HG03469 (cell line): ENCODE measurements around the gene FTL.

Source experiments
- ATAC-seq: cut with Tn5 transposase; IDR thresholded peaks from one replicate; pipeline ENCODE4 v1.9.1; 2021; ENCODE audit warnings: mild to moderate bottlenecking, moderate library complexity, moderate number of reproducible peaks; ENCODE audit not compliant: unreplicated experiment

Gene FTL

DNA sequence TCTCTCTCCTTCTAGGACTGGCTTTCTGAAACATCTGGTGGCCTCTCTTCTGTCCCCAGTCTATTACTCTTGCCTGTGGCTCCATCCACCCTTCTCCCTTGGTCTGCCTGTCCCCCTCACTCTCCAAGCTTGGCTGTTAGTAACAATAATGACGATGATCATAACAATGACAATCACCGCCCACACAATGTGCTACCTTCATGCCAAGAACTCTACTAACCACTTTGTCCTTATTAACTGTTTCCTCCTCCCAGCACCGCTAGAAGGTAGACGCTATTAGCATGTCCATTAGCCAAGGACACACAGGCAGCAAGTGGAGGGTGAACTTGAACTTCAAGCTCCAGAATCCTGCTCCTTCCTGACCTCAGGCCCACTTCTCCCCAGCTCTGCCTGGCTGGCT lies 25.3 kb downstream of the FTL start:
- ATAC-seq: no peak

DNA sequence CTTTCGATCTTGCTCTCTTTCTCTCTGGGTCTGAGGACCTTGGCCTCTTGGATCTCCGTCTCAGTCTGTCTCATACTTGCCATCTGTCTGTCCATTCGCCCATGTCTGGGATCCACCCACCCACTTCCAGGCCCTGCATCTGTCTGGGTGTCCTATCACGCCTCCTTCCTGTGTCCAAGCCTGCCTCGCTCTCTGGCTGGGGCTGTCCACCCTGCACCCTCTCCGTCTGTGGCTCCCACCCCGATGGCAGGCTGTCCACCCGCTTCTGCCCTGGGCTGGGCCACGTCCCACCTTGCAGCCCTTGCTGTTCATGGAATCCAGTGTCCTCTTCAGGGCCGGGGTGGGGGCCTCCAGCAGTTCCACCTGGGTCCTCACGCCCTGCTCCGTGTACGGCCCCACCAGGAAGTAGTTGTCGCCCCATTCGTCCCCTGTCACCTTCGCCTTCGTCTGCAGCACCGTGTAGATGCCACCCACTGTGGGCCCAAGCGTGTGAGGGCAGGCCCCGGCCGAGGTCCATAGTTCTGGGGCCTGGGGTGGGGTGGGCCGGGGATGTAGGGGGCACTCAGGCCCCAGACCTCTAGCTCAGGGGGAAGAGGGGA lies 26.0 kb downstream of the FTL start:
- no peak for ATAC-seq

DNA sequence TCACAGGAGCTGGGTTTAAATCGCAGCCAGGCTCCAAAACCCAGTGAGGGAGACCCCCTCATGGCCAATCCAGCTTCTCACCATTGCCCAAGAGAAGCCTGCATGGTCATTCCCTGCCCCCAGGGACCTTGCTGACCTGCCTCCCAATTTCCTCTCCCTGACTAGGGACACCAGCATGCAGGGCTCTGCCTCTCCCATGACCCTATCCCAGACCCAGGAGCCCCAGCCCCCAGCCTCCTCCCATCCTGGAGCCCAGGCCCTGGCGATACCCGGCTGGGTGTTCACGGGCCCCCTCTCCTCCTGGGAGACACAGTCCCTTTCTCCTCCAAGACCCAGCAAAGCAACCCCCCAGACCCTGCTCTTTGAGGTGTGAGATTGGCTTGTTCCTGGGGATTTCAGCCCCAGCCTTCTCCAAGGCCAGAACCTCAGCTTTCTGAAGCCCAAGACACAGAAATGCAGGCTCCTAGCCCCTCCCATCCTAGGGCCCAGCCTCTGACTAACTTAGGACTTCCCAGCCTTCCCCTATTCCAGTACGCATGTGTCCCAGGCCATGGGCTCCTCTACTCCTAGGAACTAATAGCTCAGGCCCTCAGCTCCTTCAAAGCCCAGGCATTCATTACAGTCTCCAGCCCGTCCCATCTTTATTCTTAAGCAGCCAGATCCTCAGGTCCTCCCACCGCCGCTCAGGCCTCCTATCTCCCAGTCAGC lies 26.9 kb downstream of the FTL start:
- no peak for ATAC-seq

DNA sequence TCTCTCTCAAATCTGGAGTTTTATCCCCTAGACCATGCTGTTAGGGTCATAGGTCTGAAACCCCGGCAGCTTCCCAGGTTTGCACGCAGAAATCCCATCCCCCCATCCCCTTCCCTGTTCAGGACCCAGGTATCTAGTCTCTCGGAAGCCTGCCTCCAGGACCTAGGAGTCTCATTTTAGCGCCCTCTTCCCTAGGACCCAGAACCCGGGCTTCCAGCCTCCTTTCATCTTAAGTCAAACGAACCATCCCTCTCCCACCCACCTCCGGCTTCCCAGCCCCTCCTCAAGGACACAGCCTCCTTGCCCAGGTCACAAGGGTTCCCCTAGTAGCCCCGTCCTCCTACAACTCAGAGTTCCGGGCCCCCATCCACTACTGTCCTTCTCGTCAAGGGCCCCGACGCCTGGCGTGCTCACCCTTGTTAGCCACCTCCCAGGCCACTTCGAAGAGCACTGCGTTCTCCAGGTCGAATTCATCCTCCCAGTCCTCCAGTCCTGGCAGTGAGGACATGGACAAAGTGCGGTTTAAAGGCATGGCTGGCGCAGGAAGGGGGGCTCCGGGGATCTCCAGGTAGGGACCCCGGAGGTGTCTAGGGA lies 27.6 kb downstream of the FTL start:
- ATAC-seq: no peak

DNA sequence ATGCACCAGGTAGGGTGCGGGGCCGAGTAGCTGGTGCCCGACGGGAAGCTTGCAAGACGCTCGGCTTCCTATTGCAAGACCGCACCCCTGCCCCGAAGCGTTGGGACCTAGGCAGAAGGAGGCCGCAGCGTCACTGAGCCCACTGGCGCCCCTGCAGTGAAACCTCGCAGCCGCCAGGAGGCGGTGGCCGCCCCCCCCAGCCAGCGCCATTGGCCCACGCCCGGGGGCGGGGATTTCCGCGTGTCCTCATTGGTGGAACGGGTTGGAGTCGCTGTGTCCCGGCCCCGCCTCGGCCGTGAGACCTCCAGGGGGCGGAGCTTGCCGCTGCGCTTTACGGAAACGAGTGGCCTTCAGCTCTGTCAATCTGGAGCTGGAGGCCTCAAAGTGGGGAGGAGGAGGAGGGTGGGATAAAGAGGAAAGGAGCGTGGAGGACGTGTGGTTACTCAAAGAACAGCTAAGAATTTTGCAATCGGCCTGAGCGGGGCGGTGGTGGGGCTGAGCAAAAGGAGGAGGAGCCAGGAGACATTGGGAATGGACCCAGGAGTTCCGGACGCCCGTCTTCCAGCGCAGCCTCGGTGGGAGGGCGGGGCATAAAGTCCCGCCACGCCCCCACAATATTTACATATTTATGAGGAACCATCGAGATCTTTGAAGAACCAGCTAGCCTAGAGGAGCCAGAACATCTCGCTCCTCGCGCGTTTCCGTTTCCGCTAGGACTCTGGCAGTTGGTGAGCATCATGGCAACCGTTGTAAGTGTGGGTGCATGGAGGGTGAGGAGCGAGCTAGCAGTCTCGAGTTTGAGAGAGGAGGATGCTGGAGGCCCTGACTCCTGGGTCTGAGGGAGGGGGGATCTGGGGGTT lies 28.3 kb downstream of the FTL start, which contains the start of the genes GYS1 and RUVBL2:
TSS of gene GYS1 (minus strand) at position 135 of the 860 bp plus-strand sequence. CDS start 197 bp downstream, outside the sequence.
TSS of gene RUVBL2 (plus strand) at position 713 of the 860 bp plus-strand sequence. CDS start at position 738, 25 bp downstream.
- peak; percentile 71 for ATAC-seq

DNA sequence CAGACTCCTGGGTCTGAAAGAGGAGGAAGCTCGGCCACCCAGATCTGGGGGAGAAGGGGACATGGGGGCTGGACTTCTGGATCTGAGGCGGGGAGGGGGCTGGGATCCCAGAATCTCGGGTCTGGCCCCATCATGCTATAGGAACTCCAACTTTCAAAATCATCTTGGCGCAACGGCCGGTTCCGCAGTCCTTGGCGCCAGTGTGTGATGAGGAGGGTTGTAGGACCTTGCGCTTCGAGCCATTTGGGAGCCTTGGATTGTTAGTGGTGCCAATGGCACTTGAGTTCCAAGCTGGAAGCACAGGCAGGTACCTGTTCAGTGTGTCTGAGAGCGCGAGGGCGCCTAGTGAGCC lies 28.9 kb downstream of the FTL start:
- no peak for ATAC-seq

DNA sequence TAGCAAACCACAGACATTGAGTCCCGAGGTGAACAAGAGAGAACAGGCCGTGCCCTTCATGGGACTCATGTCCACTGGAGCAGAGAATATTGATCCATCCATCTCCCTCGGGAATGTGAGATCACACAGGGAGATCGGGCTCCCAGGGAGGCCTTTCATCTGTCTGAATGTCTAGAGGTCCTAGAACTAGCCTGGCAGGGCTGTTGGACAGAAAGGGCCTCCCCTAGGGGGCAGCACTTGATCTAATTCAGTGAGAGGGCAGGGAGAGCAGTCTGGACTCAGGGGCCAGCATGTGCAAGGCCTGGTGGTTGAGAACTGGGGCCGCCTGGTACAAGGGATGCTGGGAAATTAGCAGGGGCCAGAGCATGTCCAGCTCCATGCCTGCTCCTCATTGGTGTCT lies 32.9 kb downstream of the FTL start:
- no peak for ATAC-seq

DNA sequence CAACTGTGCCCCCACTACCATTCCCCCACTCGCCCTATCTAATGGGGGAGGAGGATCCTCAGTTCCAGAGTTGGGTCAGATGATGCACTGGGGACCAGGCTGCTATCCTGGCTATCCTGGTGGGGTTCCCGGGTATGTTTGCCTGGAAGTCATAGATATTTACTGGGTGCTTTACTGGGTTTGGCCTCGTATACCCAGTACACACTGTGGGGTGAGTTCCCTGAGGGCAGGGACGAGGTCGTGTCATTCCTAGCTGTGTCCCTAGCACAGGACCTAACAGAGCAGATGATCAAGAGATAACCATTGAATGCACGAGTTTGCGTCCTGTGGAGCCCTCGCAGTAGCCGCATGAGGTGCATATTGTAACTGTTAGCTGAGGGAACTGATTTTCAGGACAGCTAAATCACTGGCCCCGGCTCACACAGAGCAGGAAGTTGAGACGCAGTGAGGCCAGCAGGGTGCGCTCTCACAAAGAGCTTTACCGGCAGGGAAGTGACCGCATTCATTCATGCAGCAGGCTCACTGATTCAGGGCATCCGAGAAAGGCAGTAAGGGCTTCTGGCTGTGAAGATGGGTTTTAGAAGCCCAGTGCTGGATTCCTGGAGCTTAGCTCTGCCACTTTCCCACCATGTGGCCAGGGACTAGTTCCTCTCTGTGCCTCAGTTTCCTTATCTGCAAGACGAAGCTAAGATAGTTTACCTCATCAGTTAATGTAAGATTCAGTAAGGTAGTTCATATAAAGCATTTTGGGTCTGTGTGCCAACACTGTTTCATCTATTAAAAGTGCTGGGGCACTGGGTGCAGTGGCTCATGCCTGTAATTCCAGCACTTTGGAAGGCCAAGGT lies 34.6 kb downstream of the FTL start:
- ATAC-seq: no peak

DNA sequence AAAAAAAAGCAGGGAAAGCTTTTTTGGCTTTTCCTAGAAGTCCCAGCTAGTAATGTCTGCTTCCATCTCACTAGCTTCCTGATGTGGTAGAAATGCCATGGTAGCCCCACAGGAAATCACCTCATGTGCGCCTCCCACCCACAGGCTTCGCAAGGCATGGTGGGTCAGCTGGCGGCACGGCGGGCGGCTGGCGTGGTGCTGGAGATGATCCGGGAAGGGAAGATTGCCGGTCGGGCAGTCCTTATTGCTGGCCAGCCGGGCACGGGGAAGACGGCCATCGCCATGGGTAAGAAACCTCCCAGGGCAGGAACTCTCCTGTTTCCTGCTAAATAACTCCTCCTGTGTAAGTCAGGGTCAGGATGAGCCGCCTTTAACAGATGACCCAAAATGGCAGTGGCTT lies 39.0 kb downstream of the FTL start:
- no peak for ATAC-seq

DNA sequence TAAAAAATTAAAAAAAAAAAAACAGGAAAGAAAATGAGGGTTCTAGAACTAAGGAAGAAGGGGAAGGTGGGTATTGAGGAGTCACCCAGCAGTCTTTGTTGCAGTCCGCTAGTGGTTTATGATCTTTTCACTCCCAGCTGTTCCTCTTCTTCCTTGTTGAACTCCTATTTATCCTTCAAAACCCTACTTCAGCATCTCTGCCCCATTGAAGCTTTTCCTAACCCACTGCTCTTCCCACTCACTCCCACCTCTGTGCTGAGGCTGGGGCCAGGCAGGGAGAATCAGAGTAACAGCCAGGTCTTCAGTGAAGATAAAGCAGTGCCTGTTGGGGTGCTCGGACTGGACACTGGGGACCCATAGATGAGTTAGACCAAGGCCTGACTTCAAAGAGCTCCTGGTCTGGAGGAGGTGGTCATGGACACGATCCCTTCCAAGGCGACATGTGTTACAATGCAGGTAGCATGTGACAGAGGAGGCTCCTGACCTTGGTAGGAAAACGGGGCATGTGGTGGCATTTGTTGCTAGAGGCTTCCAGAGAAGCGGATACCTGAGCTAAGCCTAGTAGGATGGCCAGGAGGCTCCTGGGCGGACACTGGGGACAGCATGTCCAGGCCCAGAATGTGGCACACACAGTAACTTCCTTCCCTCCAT lies 40.0 kb downstream of the FTL start:
- no peak for ATAC-seq

DNA sequence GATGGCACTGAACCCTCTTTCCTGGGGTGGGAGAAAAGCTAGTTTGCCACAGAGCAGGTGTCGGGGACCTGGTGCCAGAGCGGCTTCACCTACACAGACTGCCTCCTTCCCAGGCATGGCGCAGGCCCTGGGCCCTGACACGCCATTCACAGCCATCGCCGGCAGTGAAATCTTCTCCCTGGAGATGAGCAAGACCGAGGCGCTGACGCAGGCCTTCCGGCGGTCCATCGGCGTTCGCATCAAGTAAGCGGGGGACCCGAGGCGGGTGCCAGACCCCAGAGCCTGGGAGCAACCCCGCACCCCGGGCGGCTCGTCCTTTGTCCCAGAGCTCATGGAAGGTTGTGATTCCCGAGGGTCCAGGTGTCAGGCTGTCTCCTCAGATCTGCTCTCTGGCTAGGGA lies 41.8 kb downstream of the FTL start:
- ATAC-seq: no peak

DNA sequence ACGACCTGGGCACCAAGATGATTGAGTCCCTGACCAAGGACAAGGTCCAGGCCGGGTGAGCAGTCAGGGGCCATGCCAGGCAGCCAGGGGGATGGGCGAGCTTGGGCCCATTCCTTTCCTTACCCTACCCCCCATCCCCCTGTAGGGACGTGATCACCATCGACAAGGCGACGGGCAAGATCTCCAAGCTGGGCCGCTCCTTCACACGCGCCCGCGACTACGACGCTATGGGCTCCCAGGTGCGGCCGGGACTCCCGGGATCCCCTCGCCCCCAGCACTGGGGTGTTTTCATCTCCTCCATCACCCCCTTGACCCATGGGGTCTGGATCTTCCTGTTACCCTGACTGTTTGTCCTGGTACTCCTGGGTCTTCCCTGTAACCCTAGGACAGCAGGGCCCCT lies 44.7 kb downstream of the FTL start:
- no peak for ATAC-seq

DNA sequence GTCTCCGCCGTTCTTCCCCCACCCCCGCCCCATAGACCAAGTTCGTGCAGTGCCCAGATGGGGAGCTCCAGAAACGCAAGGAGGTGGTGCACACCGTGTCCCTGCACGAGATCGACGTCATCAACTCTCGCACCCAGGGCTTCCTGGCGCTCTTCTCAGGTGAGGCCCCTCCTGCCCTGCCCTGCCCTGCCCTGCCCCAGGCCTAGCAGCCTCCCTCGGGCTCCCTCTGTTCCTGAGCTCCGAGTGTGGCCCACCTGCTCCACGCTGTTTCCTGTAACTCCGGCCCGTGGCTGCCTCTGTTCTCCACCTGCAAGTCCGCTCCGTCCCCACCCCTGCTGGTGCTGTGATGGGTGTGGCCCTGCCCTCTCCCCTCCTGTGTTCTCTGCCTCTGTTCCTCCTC lies 45.3 kb downstream of the FTL start:
- ATAC-seq: no peak

DNA sequence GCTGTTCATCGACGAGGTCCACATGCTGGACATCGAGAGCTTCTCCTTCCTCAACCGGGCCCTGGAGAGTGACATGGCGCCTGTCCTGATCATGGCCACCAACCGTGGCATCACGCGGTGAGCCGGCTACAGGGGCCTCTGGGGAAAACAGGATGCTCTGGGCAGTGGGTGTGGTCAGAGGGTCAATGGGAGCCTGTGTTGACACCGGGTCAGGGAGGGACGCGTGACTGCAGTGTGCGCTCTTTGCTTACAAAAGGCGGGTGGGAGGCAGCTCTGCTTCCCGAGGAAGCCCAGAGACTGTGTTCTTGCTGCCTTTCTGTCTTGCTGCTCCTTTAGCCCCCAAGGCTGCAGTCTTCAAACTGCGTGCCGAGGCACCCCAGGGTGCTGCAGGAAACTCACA lies 46.1 kb downstream of the FTL start:
- no peak for ATAC-seq

DNA sequence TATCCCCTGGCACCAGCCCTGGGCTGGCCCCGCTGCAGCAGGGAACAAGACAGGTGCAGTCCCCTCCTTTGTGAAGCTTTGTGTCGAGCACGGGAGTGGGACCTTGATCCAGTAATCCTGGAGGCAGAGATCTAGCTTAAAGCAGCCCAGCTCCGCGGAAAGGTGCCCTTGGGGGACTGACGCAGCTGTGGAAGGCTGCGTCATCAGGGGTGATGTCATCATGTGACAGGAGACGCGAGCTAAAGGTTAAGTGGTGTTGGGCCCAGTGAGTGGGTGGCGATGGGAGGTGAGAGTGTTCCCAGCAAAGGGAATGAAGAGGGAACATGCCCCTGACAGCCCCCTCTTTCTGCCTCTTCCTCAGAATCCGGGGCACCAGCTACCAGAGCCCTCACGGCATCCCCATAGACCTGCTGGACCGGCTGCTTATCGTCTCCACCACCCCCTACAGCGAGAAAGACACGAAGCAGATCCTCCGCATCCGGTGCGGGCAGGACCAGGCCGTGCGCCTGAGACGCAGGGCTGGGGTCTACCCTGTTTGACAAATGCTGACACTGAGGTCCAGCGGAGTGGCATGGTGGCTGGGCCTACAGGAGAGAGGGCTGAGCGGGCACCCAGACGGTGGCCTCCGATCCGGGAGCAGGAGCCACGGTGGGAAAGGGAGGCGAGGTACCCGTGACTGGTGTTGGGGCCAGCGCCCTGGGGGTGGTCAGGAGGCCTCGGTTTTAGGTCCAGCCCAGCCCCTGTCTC lies 49.2 kb downstream of the FTL start:
- ATAC-seq: no peak

DNA sequence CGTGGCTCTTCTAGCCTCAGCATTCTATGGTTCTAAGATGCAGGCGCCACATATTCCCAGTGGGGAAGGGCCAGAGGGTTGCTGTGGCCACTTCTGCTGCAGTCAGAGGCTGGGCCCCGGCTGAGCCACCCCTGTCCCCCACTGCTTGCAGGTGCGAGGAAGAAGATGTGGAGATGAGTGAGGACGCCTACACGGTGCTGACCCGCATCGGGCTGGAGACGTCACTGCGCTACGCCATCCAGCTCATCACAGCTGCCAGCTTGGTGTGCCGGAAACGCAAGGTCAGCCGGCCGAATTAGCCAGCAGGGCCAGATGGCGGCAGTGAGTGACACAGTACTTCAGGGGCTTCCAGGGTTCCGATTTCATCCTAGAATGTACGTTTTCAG lies 49.8 kb downstream of the FTL start:
- ATAC-seq: no peak

DNA sequence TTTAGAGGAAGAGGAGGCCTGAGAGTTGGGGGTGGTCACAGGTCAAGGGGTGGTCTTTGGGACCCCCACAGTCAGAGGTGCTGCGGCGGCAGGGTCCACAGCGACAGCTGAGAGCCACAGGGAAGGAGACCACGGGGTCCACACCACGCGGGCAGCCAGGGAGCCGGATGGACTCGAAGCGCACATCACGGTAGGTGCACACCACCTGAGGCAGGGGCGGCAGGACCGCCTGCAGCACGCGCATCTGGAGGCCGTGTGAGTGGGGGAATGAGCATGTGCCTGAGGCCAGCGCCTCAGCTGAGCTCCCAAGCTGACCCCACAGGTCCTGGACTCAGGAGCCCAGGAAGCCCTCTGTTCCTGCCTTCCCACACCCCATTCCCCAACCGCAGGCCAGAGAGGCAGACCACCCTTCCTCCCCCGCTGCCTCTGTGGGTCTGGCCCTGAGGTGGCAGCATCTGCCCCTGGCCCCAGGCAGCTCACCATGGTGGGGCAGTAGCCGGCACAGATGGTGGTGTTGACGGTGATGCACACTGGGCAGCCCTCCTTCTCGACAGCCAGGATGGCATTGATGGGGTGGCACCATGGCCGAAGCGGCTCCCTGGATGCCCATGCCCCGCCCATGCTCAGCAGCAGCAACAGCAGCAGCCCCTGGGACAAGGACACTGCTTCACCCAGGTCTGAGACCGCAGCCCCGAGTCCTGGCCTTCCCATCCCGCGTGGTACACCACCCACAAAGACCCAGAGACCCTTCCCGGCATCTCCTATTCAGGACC lies 51.1 kb downstream of the FTL start:
- ATAC-seq: no peak
